Measurements from ENCODE around the gene GTF3A. TPM values are rescaled to one million over a fixed set of nuclear protein-coding genes. Genes with fewer than 3 reads are reported as not detected.

Gene GTF3A
- total and polyA plus RNA-seq, 10 donors, result 90.7 to 275 (median 133) TPM

DNA sequence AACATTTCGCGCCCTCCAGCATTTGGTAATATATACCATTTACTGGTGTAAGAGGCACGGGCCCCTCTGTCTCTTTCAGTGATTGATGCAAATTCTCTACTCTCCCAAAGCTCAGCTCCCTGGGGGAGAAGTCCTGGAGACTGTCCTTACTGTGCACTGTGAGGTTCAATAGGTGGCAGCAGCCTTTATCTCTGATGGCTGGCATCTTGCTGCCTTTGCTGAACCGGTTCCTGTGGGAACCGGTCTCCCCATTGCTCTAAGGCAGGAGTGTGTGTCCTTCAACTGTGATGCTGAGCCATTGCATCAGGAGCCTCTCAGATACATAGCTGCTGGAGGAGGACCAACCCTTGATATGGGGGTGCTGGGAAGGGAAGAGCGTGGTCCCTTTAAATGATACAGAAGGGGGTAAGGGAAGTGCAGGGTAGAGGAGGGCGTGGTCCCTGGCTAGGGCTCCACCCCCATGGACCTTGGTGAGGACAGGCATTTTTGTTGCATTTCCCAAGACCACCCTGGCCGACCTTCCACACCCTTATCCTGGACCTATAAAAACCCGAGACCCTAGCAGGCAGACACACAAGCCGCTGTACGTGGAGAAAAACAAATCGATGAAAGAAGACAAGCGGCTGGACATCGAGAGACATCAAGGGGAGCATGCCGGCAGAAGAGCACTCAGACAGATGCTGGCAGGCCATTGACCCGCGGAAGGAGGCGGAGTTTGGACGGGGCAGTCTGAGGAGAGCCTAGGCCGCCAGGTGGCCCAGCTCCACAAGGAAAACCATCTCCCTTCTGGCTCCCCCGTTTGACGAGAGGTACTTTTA is 41.1 kb upstream of the GTF3A start:
- no peaks in the 10 kb centered on the region for H3K36me3 ChIP-seq
- H3K27me3 ChIP-seq (replicated peaks in 1 of 7), result peaks cover 0 to 22% (median 0%) of the 10 kb centered on the region in 7 donors
- intact Hi-C loops (cut with DNase I; ENCODE audit: low total_unique reads), result no loop called here
- H3K27ac ChIP-seq, result no peak overlapping the region
- no peak for DNase-seq
- H3K4me3 ChIP-seq, result no peak overlapping the region
- WGBS, 5 donors, result 86 to 91% (median 87%) methylated on average over 22 of the region's 22 CpGs
- H3K9me3 ChIP-seq, result no peaks in the 10 kb centered on the region
- no peaks in the 10 kb centered on the region for H3K4me1 ChIP-seq
- no peak for TF ChIP-seq POLR2A (IDR thresholded peaks at IDR 0.05)
- TF ChIP-seq POLR2AphosphoS5 (IDR thresholded peaks at IDR 0.05), result no peak
- TF ChIP-seq, protein P1, sequence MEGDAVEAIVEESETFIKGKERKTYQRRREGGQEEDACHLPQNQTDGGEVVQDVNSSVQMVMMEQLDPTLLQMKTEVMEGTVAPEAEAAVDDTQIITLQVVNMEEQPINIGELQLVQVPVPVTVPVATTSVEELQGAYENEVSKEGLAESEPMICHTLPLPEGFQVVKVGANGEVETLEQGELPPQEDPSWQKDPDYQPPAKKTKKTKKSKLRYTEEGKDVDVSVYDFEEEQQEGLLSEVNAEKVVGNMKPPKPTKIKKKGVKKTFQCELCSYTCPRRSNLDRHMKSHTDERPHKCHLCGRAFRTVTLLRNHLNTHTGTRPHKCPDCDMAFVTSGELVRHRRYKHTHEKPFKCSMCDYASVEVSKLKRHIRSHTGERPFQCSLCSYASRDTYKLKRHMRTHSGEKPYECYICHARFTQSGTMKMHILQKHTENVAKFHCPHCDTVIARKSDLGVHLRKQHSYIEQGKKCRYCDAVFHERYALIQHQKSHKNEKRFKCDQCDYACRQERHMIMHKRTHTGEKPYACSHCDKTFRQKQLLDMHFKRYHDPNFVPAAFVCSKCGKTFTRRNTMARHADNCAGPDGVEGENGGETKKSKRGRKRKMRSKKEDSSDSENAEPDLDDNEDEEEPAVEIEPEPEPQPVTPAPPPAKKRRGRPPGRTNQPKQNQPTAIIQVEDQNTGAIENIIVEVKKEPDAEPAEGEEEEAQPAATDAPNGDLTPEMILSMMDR (IDR thresholded peaks at IDR 0.05 in 8 of 11, conservative IDR thresholded peaks at IDR 0.05 in 3 of 11), result no peak

DNA sequence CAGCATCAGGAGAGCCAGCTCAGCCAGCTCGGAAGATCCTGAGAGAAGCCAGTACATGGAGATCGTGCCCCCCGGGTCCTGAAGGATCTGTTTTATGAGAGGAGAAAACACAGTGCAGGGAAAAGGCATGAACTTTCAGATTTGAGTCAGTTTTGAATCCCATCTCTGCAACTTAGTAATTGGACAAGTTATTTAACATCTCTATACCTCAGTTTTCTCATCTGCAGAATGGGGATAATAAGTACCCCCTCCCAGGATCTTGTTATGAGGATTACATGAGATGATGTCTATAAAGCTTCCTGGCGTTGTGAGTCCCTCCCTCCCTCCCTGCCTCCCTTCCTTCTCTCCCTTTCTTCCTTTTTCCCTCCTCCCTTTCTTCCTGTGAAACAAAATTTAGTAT is 40.1 kb upstream of the GTF3A start:
- TF ChIP-seq POLR2A (IDR thresholded peaks at IDR 0.05), result no peak
- Histone ChIP-seq H3K27me3 (replicated peaks in 1 of 7) (peaks cover 0 to 22% (median 0%) of the 10 kb centered on the region in 7 donors), H3K36me3 (no peaks in the 10 kb centered on the region), H3K4me3 (no peak overlapping the region), H3K9me3 (no peaks in the 10 kb centered on the region), H3K4me1 (no peaks in the 10 kb centered on the region), H3K27ac (no peak overlapping the region)
- no peak for DNase-seq
- 78 to 88% (median 84%) methylated on average over 4 of the region's 4 CpGs for WGBS, 5 donors
- intact Hi-C loops (cut with DNase I; ENCODE audit: low total_unique reads), result no loop called here

DNA sequence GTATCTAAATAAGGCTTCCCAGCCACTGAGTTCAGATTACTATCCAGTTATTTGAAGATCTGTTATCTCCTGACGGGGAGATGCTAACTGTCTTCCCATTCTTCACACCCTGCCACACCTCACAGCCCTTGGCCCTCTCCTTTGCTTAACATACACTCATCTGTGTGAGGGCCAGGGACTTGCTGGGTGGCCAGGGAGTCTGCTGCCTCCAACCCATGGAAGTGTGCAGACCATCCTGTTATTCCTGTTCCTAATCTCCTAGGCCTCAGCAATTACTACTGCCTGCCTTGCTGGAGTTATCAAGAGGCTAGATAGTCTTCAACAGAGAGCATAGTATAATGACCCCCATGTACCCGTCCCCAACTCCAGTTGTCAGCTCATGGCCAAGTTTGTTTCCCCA is 36.2 kb upstream of the GTF3A start:
- no peaks in the 10 kb centered on the region for H3K9me3 ChIP-seq
- 66 to 89% (median 83%) methylated on average over 2 of the region's 2 CpGs for WGBS, 5 donors
- TF ChIP-seq POLR2A (IDR thresholded peaks at IDR 0.05), result no peak
- no peak for TF ChIP-seq POLR2AphosphoS5 (IDR thresholded peaks at IDR 0.05)
- TF ChIP-seq, protein P1 (IDR thresholded peaks at IDR 0.05 in 8 of 11, conservative IDR thresholded peaks at IDR 0.05 in 3 of 11), result no peak
- peaks cover 0 to 2% (median 0%) of the 10 kb centered on the region in 6 donors for H3K4me1 ChIP-seq
- DNase-seq, result no peak
- H3K27ac ChIP-seq, result no peak overlapping the region
- H3K27me3 ChIP-seq (replicated peaks in 1 of 7), result peaks cover 0 to 8% (median 0%) of the 10 kb centered on the region in 7 donors
- intact Hi-C loops (cut with DNase I; ENCODE audit: low total_unique reads), result no loop called here
- H3K4me3 ChIP-seq, result no peak overlapping the region
- no peaks in the 10 kb centered on the region for H3K36me3 ChIP-seq

- H3K27me3 ChIP-seq (replicated peaks in 1 of 7), result no peaks in the 10 kb centered on the region
- H3K4me3 ChIP-seq, result no peak overlapping the region
- TF ChIP-seq POLR2A (IDR thresholded peaks at IDR 0.05), result no peak
- TF ChIP-seq POLR2AphosphoS5 (IDR thresholded peaks at IDR 0.05), result no peak
- TF ChIP-seq, protein P1 (IDR thresholded peaks at IDR 0.05 in 8 of 11, conservative IDR thresholded peaks at IDR 0.05 in 3 of 11), result no peak
- intact Hi-C loops (cut with DNase I; ENCODE audit: low total_unique reads), result no loop called here
- H3K27ac ChIP-seq, result no peak overlapping the region
- H3K9me3 ChIP-seq, result no peaks in the 10 kb centered on the region
- H3K36me3 ChIP-seq, result no peaks in the 10 kb centered on the region
- H3K4me1 ChIP-seq, result peaks cover 0 to 2% (median 0%) of the 10 kb centered on the region in 6 donors
- WGBS, 5 donors, result 90 to 94% (median 91%) methylated on average over 6 to 7 of the region's 7 CpGs
- no peak for DNase-seq
These were observed 34.5 kb upstream of the GTF3A start for GRCh38 chr13:27389891-27390290.
